T-helper 1 cell (primary cell): ENCODE data around the gene HOXC11.
A peak's percentile ranks its signal among the peaks of the same experiment; 100 is the strongest.

Experiments used
- DNase-seq, 5 donors: peaks; one replicate each; pipeline ENCODE4 v3.0.0-alpha.2; 2012 to 2020

The HOXC11 gene

DNA sequence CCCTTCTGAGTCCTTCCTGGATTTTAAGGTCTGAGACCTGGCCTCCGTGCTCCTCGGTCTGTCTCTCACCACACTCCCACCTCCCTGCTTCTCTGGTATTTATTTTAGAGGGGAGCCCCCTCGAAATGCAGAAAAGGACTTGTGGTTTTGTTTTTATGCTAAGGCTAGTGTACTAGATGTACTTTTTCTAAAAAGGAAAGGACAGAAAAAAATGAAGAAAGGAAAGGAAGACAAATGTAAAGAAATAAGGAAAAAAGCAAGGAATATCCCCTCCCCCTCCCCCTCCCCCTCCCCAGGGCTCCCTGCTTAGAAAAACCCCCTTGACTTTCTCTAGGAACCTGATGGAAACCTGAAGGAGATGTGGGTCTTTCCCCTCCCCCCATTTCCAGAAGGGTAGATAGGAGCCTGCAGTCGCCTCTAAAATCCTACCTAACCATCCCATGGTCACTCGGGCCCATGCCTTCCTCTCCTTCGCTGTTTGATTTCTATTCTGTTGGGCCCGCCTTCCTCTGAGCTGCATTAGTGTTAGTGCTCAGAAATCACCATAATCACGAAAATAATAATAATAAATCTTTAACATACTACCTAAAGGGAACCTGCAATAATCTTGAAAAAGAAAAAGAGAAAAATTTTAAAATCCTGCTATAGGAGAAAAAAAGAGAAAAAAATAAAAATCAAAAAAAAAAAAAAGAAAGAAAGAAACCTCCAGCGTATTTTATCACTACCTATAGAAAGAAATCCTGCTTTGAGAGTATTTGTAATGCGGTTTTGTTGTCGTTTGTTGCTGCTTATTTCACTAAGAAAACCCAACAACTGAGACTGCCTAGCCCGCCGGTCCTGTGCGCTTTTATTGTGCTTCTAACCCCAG is 39.0 kb downstream of the HOXC11 start:
- no peak for DNase-seq

- DNase-seq, result no peak
These were observed 39.9 kb downstream of the HOXC11 start for GRCh38 chr12:54012631-54013409.

- no peak for DNase-seq
These were observed 41.6 kb downstream of the HOXC11 start for GRCh38 chr12:54014377-54015017.

DNA sequence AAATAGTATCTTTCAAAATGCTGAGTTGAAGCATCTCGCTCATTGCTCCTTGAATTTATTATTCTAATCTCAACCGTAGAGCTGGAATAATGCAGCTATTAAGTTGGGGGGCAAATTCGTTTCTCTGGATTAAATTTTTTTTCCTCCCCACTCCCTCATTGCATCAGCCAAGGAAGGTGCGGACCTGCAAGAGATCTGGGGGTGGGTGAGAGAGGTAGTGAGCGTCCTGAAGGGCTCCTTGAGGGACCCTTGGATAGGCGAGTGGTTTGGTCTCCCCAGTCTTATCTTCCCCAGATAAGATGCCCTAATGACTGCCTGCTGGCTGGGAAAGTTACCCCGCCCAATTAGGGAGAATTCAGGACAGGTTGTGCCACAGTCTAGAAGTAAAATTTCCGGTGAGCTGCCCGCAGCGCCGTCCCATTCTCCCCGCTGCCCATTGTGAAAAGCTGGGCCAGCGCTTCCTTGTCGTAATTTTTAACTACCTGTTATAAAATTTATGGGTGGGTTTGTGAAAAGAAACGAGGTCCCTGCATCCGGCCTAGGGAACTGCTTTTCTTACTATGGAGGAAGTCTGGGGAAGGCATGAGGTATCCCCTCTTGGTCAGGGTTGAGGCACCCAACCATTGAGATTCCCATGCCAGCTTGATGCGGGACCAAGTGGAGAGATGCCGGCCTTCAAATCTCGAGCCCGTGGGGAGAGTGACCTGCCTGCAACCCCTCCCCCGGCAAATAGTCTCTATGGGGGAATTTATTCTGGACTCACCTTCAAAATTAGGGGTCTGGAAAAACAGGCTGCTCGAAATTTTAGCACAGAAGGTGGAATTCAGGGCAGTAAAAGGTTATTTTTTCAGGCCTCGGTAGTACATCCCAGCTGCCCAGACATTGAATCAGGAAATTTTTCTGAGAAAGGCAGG is 42.3 kb downstream of the HOXC11 start:
- DNase-seq, result no peak

- DNase-seq, result no peak
These were observed 43.1 kb downstream of the HOXC11 start for GRCh38 chr12:54016051-54016450.

DNA sequence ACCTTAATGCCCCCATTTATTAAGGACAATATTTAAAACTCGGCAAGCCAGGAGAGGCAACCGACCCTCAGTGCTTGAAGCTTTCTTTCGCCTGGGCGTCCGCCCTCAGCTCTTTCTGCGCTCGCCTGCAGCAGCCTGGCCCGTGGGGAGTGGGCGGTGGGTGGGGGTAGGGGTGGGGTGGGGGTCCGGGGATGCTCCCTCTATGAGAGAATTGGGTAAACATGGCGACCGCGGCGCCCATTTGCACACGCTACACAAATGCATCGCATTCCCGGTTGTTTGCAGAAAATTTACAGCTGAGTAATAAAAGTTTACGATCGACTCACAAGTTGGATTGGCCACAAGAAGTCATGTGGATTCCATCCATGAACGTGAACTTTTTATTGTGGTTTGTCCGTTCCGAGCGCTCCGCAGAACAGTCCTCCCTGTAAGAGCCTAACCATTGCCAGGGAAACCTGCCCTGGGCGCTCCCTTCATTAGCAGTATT is 43.6 kb downstream of the HOXC11 start:
- no peak for DNase-seq

- no peak for DNase-seq
These were observed 44.3 kb downstream of the HOXC11 start for GRCh38 chr12:54017027-54017788.

- peak; percentile 35 to 73 (median 62) for DNase-seq
These were observed 45.0 kb downstream of the HOXC11 start for GRCh38 chr12:54017878-54018467.

DNA sequence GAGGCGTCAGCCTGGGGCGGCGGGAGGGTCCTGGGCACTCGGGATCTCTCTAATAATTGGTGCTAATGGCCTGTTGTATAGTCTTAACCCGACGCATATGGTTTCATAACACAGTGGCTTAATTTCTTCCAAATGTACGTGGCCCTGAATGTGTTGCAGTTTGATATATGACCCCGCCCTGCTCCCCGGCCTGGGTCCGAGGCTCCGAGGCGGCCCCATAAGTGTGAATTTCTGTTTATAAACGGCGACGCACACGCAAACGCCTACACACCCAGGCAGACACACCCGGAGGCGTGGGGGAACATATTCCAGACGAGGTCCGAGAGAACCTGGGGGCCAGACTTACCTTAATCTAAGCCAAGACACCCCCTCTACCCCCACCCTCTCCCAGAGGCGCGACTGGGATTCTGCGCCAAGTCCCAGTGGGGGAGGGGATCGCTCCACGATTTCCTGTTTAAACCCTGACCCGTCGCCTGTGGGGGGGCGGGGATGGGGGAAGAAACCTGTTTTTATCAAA is 45.6 kb downstream of the HOXC11 start:
- DNase-seq, result no peak

DNA sequence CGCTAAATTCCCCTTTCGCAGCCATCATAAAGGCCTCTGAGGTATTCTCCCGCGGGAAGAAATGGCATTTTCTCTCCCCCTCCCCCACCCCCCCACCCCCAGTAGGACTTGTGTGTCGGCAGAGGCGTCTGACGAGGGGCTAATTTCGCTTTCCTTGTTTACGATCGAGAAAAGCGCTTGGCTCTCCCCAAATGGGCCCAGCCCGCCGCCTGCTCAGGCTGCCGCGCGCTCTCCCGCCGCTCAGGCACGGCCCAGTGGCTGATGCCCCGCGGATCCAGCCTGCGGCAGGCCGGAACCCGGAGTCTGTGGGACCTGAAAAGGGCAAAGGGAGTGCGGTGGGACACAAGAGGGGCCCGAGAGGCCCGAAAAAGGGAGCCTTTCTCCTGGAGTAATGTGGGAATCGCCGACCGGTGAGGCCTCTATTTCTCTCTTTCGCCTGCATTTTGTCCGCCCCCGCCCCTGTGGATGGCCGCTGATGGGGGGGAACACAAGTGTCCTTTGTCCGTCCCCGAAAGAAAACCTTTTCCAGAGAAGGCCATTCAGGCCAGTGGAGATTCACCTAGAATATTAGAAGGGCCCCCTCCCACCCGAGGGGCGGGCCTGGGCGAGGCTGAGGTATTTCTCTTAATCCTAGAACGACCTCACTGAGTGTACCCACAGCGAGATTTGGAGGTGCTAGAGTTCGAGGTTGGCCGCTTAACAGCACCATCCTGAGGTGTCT is 46.3 kb downstream of the HOXC11 start:
- DNase-seq, result no peak

DNA sequence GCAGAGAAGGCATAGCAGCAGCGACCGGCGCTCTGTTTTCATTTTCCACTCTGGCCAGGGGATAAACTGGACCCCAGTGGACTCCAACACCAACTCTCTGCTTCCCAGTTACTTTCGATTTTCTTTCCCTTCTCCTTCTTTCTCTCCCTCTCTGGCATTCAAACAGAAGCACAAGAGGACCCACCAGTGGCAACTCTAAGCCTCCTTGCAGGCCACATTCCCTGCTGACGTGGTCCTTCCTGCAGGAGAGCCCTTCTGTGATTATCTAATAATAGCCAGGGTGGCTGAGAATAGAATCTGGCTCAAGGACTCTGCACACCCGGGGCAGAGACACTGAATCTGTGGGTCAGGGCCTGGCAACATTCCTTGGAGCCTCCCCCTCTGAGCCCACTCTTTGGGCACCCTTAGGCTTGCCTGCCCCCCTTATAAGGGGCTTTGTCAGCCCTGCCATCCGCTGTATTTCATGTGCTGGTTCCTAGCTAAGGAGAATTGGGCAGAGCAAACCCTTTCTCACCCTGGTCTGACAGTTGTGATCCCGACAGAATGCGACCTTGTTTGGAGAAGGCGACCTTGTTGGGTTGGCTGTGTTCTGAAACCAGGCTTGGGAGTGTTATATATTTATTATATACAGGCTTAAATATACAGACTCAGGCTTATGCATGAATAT is 47.1 kb downstream of the HOXC11 start:
- no peak for DNase-seq

- no peak for DNase-seq
These were observed 47.9 kb downstream of the HOXC11 start for GRCh38 chr12:54020591-54021405.

DNA sequence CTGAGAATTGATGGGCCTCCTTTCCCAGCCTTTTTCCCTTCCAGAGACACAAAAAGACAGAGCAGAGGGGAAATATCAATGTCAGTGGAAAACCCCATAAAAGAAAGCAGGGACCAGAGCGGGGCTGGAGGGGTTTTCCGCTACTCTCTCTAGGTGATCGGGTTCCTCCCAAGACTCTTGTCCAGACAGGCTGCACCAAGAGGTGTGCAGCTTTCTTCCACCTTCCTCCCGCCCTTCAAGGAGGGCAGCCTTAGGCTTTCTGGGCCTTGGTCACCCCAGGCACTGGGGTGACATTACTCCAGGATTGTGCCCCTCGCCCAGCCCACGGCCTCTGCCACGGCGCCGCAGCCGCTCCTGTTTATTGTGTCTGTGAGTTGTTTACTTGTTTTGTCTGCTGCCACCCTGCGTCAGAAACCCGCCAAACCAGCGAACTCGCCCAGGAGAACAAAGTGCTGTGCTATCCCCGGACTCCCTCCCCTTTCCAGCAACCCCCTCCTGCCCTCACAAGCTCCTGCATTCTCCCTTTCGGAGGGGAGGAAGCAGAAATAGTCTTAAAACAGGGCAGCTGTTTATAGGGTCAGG is 48.6 kb downstream of the HOXC11 start:
- no peak for DNase-seq

- no peak for DNase-seq
These were observed 50.3 kb downstream of the HOXC11 start for GRCh38 chr12:54022960-54023884.

DNA sequence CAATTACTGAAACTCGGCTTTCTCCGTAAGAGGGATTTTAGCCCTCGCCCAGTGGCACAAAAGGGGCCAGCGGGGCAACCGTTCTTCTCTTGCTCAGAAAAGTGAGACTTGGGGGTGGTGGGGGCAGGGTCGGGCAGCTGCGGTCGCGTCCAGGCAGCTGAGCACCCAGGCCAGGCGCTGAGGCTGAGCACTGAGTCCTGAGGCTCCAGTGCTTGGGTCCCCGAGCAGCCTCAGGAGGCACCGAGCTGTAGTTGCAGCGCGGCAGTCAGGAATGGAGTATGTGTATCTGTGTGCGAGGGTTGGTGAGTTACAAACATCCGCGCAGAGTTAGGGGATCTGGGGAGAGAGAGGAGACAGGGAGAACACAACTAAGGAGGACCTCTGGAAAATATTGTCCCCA is 51.2 kb downstream of the HOXC11 start:
- no peak for DNase-seq

DNA sequence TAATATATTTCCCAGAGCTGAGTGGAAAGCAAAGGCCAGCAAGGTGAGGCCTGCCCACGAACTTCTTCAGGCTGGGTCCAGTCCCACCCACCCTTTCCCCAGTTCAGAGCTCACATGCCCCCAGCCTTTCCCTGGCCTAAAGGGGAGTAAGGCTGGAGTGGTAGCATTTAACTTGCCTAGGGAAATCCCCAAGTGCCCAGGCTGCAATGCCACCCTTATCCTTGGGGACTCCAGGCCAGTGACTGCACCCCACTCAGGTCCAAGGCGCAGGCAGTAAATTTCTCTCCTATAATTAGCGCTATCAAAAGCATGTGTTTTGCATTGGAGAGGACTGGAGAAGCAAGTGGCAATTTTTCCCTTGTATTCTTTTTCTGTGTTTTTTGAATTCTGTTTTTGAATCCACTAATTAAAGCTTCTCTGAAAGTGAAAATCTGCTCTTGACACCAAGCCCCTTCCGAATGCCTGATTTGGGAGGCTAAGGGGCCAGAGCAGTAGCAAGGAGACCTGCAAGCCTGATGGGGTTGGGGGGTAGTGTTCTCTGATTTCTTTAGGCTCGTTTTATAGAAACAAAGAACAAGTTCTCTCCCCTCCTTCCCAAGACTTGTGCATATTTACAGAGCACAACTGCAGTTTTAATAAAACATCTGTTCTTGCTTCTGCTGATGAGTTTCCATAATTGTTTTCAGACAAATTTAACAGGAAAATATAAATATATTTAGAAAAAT is 51.8 kb downstream of the HOXC11 start:
- DNase-seq, result no peak
